Measurements from ENCODE around the gene BCKDK.
A peak's percentile ranks its signal among the peaks of the same experiment; 100 is the strongest.

BCKDK gene

GRCh38 chr16:31080035-31080629 lies 28.1 kb upstream of the BCKDK start:
- no peak for DNase-seq (ENCODE audit: low spot score)

DNA sequence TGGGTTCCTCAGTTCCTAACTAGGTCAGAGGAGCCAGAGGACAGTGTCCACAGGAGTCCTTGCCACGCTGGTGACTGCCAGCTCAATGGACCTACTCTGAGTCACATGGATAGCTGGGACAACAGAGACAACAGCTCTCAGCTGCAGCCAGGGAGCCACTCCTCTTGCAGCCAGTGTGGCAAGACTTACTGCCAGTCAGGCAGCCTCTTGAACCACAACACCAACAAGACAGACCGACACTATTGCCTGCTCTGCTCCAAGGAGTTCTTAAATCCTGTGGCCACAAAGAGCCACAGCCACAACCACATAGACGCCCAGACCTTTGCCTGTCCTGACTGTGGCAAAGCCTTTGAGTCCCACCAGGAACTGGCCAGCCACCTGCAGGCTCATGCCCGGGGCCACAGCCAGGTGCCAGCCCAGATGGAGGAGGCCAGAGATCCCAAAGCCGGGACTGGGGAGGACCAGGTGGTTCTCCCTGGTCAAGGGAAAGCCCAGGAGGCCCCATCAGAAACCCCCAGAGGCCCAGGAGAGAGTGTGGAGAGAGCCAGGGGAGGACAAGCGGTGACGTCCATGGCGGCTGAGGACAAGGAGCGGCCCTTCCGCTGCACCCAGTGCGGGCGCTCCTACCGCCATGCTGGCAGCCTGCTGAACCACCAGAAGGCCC lies 27.3 kb upstream of the BCKDK start:
- DNase-seq (ENCODE audit: low spot score): no peak

- DNase-seq (ENCODE audit: low spot score): peak; percentile 33
Measured at GRCh38 chr16:31081428-31082351, 26.5 kb upstream of the BCKDK start.

DNA sequence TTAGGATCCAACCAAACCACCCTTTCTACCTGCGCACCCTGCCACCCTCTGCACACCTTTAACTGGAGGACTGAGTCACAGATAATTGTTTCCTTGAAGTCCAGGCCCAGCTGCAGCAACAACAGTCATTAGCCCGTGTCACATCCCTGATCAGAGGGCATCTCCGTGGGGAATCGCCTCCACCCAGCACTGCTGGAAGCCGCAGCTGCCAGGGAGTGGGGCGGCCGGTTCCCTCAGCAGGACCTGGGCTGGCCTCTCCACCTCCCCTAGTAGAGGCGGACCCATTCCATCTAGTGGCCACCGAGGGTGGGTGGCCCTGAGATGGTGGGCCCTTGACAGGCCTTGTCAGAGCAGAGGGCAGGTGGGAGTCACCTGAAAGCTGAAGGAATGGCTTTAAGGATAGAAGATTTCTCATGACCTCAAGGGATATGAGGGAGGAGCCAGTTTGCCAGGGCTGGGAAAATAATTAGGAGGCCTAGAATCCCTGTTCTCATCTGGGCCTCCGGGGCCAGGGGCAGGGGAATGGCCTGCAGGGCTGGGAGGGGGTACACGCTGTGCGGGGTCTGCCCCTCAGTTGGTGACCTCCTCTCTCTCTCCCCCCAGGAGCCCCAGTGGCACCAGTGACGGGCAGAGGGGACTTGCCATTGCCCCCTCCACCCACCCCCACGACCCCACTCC lies 25.7 kb upstream of the BCKDK start:
- no peak for DNase-seq (ENCODE audit: low spot score)

- DNase-seq (ENCODE audit: low spot score): no peak
Measured at GRCh38 chr16:31083081-31083480, 25.1 kb upstream of the BCKDK start.

DNA sequence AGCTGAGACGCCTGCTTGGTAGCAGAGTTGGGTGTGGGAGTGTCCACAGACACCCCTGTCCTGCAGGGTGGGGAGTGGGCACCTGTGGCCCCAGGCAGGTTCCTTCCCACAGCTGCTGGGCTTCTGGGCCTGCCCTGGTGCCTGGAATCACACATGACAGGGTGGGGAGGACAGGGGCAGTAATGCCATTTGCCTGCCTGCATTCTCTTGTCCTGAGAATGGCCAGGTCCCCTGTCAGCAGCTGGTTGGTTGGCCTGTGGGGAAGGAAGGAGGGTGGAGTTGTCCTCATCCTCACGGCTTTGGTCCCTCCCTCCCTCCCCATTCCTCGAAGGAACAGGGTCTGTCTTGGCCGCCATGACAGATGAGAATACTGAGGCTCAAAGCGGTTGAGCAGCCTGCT lies 24.6 kb upstream of the BCKDK start:
- DNase-seq (ENCODE audit: low spot score): no peak

- no peak for DNase-seq (ENCODE audit: low spot score)
Measured at GRCh38 chr16:31083981-31084380, 24.2 kb upstream of the BCKDK start.

GRCh38 chr16:31084584-31085302 lies 23.4 kb upstream of the BCKDK start:
- no peak for DNase-seq (ENCODE audit: low spot score)

DNA sequence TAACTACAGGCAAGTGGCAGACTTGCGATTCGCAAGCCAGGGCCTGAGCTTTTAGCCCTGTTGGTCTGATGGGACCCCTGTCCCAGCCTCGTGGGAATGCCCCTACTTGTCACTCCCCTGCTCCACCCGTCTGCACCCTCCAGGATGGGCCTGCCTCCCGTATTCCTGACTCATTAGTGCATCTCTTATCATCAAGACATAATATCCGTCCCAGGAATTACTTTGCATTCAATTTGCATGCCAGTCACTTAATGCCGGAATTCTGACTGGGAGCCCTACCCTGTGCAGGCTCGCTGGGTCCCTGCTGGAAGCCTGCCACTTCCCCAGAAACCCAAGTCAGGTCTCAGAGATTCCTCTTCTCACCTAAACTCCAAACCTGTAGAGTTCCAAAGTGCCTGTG lies 22.8 kb upstream of the BCKDK start:
- no peak for DNase-seq (ENCODE audit: low spot score)

- no peak for DNase-seq (ENCODE audit: low spot score)
Measured at GRCh38 chr16:31085873-31086628, 22.1 kb upstream of the BCKDK start.

DNA sequence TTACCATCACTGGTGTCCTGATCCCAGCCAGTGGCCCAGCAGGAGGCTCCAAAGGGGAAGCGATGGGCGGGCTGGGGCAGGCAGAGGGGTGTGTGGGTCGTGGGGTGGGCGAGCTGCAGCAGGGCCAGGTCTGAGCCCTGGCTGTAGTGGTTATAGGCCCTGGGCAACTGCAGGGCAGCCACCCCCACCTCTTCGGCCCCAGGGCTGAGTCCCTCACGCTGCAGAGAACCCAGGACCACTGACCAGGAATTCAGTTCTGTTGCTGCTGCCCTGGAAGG lies 21.6 kb upstream of the BCKDK start:
- DNase-seq (ENCODE audit: low spot score): no peak

- DNase-seq (ENCODE audit: low spot score): no peak
Measured at GRCh38 chr16:31087481-31087880, 20.7 kb upstream of the BCKDK start.

DNA sequence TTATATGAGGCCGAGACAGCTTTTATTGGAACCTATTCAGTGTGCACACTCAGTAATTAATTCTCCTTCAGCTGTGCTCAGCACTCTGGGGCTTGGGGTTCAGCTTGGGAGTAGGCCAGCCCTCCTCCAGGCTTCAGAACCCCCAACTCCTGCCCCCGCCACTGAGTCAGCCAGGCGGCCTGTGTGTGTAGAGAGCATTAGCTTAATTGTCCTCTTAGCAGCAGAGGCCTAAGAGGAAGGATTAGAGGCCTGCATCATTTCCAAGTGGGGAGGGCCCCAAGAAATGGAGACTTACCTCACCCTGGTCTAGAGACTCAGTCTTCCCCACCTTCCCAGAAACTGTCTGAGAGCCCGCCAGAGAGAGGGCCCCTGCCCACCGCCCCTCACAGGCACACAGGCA lies 20.2 kb upstream of the BCKDK start:
- DNase-seq (ENCODE audit: low spot score): no peak

- DNase-seq (ENCODE audit: low spot score): no peak
Measured at GRCh38 chr16:31088459-31089183, 19.6 kb upstream of the BCKDK start, which contains the start of gene PRSS53. PRSS53 (minus strand) TSS chr16:31088943; CDS start chr16:31088809, 134 bp downstream.

DNA sequence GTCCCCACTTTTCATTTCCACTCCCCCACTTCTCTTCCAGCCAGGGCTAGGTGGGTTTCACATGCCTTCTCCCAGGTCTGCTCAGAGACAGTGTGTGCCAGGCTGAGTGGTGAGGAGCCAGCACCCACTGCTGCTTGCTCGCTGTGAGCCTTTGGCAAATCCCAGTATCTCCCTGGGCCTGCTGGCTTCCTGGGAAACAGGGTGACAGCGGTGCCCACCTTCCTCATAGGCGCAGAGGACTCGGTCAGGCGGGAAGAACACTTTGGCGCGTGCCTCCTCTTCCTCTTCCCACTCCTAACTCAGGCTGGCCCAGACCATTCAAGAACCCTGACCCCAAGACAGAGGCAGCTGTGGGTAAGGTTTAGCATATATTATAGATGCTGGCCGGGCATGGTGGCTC lies 19.0 kb upstream of the BCKDK start:
- DNase-seq (ENCODE audit: low spot score): no peak

GRCh38 chr16:31090540-31090939 lies 17.6 kb upstream of the BCKDK start:
- DNase-seq (ENCODE audit: low spot score): no peak

GRCh38 chr16:31092330-31092729 lies 15.9 kb upstream of the BCKDK start:
- no peak for DNase-seq (ENCODE audit: low spot score)

DNA sequence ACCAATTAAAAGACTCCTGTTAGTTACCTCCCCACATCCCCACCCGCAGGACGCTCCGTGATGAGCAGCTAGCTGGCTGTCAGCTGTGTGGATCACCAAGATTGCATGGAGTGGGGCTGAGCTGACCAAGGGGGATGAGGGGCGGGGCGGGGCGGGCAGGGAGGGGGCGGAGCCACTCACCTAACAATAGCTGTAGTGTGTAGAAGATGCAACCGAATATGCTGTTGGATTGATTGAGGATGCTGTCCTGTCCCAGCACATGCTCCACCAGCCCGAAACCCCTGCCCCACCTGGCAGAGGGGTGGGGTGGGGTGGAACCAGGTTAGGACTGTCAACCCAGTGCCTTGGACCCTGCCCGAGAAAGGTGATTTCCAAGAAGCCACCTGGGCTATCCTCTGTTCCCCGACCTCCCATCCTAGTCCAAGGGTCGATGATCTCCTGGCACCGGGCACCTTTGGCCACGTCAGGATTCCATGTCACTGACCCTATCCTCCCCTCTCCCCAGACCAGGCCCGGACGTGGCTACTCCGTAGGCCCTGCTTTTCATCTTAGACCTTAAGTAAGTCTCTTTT lies 15.0 kb upstream of the BCKDK start:
- DNase-seq (ENCODE audit: low spot score): peak; percentile 78

DNA sequence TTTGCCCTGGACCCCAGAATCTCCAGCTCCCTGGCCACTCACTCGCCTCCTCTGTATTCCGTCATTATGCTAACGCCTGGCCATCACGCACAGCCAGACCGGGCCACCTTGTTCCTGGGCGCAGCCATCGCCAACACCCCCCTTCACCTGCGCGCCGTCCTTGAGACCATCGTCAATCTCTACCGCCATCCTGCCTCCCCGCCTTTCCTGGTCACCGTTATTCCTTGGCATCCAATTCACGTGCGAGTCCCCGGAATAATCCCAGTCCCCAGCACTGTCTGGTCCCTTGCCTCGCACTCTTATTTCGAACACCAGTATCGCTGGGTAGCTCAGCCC lies 14.1 kb upstream of the BCKDK start:
- no peak for DNase-seq (ENCODE audit: low spot score)

- peak; percentile 94 for DNase-seq (ENCODE audit: low spot score)
Measured at GRCh38 chr16:31094424-31095120, 13.6 kb upstream of the BCKDK start, which contains the start of gene VKORC1. VKORC1 (minus strand) TSS chr16:31094797; CDS start chr16:31094729, 68 bp downstream.

Measured in globus pallidus (tissue), 1 donor.